Measurements from ENCODE around the gene BET1L.

The BET1L gene

DNA sequence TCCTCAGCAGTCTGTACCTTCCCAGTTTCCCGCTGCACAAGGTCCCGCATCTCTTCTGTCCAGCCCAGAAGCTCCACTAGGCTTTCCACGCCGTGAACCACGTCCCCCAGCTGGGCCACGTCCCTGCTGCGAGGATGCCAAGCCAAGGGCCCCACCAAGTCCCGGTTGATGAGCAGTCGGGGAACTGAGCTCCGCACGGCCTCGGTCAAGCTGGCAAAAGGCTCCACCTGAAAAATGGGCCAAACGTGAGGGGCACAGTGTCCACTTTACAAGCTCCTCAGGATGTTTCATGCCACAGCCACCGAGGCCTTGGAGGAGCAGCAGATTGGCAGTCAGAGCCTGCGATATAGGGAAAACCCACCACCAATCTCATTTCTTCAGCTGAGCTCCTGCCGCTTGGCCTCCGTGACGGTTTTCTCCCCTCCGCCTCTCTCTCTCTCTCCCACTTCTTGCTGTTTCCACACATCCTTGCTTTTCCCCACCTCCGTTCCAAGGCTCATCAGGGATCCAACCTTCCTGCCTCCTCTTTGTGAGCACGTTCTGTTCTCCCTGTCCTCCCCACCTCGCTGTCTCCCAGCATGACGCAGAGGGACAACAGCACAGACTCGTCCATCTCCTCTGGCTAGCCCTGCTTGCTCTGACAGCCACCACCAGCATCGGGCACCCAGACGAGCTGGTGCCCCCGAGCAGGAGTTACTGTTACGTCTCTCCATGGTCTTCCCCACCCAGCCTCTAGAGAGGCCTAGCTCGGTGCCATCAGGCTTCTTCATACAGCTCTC is 11.8 kb upstream of the BET1L start:
- DNase-seq (ENCODE audit: low read depth in 1 of 2, low spot score in 1 of 2): no peak
- TF ChIP-seq GABPA (IDR thresholded peaks at IDR 0.05; ENCODE audit: low read depth) (no peak), POLR2AphosphoS5 (IDR thresholded peaks at IDR 0.05; ENCODE audit: low read depth) (no peak), SPI1 (IDR thresholded peaks at IDR 0.05; ENCODE audit: borderline replicate concordance, low read depth) (no peak)
- TF ChIP-seq, protein P1, sequence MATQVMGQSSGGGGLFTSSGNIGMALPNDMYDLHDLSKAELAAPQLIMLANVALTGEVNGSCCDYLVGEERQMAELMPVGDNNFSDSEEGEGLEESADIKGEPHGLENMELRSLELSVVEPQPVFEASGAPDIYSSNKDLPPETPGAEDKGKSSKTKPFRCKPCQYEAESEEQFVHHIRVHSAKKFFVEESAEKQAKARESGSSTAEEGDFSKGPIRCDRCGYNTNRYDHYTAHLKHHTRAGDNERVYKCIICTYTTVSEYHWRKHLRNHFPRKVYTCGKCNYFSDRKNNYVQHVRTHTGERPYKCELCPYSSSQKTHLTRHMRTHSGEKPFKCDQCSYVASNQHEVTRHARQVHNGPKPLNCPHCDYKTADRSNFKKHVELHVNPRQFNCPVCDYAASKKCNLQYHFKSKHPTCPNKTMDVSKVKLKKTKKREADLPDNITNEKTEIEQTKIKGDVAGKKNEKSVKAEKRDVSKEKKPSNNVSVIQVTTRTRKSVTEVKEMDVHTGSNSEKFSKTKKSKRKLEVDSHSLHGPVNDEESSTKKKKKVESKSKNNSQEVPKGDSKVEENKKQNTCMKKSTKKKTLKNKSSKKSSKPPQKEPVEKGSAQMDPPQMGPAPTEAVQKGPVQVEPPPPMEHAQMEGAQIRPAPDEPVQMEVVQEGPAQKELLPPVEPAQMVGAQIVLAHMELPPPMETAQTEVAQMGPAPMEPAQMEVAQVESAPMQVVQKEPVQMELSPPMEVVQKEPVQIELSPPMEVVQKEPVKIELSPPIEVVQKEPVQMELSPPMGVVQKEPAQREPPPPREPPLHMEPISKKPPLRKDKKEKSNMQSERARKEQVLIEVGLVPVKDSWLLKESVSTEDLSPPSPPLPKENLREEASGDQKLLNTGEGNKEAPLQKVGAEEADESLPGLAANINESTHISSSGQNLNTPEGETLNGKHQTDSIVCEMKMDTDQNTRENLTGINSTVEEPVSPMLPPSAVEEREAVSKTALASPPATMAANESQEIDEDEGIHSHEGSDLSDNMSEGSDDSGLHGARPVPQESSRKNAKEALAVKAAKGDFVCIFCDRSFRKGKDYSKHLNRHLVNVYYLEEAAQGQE (IDR thresholded peaks at IDR 0.05; ENCODE audit: insufficient replicate concordance, low read depth): no peak
- TF ChIP-seq, protein P2, sequence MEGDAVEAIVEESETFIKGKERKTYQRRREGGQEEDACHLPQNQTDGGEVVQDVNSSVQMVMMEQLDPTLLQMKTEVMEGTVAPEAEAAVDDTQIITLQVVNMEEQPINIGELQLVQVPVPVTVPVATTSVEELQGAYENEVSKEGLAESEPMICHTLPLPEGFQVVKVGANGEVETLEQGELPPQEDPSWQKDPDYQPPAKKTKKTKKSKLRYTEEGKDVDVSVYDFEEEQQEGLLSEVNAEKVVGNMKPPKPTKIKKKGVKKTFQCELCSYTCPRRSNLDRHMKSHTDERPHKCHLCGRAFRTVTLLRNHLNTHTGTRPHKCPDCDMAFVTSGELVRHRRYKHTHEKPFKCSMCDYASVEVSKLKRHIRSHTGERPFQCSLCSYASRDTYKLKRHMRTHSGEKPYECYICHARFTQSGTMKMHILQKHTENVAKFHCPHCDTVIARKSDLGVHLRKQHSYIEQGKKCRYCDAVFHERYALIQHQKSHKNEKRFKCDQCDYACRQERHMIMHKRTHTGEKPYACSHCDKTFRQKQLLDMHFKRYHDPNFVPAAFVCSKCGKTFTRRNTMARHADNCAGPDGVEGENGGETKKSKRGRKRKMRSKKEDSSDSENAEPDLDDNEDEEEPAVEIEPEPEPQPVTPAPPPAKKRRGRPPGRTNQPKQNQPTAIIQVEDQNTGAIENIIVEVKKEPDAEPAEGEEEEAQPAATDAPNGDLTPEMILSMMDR (IDR thresholded peaks at IDR 0.05; ENCODE audit: insufficient read depth, low read length): no peak
- Histone ChIP-seq H3K4me3 (replicated peaks; ENCODE audit: insufficient read depth, low read length) (no peak overlapping the region), H3K27me3 (ENCODE audit: insufficient read depth, poor library complexity, severe bottlenecking) (no peaks in the 10 kb centered on the region), H3K27ac (replicated peaks) (no peak overlapping the region)

DNA sequence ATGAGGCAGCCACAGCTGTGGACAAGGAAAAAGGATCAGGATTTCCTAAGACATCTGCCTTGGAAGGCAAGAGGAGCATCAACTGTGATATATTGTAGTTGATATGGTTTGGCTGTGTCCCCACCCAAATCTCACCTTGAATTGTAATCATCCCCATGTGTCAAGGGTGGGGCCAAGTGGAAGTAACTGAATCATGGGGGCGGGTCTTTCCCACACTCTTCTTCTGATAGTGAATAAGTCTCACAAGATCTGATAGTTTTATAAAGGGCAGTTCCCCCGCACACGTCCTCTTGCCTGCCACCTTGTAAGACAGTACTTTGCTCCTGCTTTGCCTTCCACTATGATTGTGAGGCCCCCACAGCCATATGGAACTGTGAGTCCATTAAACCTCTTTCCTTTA is 10.5 kb upstream of the BET1L start:
- no peak overlapping the region for H3K27ac ChIP-seq (replicated peaks)
- H3K27me3 ChIP-seq (ENCODE audit: insufficient read depth, poor library complexity, severe bottlenecking): no peaks in the 10 kb centered on the region
- no peak for DNase-seq (ENCODE audit: low read depth in 1 of 2, low spot score in 1 of 2)
- no peak overlapping the region for H3K4me3 ChIP-seq (replicated peaks; ENCODE audit: insufficient read depth, low read length)
- no peak for TF ChIP-seq GABPA (IDR thresholded peaks at IDR 0.05; ENCODE audit: low read depth)
- TF ChIP-seq, protein P1 (IDR thresholded peaks at IDR 0.05; ENCODE audit: insufficient replicate concordance, low read depth): no peak
- TF ChIP-seq, protein P2 (IDR thresholded peaks at IDR 0.05; ENCODE audit: insufficient read depth, low read length): no peak
- no peak for TF ChIP-seq SPI1 (IDR thresholded peaks at IDR 0.05; ENCODE audit: borderline replicate concordance, low read depth)
- TF ChIP-seq POLR2AphosphoS5 (IDR thresholded peaks at IDR 0.05; ENCODE audit: low read depth): no peak

DNA sequence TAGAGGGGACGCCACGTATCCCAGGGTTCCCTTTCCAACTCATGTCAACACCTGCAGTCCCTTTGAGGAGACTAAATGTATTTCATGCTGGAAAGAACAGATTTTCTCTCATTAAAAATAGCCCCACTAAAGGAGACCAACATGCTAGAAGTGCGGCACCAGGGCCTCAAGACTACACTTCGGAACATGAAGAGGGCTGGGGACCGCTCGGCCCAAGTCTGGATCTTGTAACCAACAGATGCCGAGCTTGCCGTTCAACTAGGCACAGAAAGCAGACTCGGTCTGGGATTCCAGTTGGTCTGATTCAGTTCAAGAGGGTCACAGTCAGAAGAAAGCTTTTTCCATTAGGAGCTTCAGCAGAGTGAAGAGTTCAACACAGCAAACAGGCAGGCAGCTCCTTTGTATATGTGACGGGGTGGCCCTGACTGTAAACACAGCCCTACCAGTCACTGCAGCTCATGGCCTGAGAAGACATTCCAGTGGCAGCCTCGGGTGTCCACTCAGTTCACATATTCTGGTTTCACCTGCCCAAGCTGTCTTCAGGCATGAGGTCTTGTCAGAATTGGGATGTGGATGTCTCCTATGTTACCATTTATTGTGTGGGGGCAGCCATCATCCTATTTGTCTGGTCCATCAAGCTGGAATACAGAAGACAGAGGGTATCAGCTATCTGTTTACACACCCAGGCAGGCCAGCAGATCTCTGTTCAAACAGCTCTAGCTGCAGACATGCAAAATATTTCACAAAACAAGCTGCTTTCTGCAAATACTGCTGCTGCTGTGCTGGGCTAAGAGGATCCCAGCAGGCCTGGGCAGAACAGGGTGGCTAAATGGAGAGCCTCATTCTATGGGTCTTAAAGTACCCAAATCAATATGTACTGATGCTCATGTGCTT is 9.1 kb upstream of the BET1L start:
- no peak for DNase-seq (ENCODE audit: low read depth in 1 of 2, low spot score in 1 of 2)

More for the DNA sequence above, 9.1 kb upstream of the BET1L start:
- Histone ChIP-seq H3K4me3 (replicated peaks; ENCODE audit: insufficient read depth, low read length) (no peak overlapping the region), H3K27ac (replicated peaks) (no peak overlapping the region), H3K27me3 (ENCODE audit: insufficient read depth, poor library complexity, severe bottlenecking) (no peaks in the 10 kb centered on the region)
- TF ChIP-seq, protein P1 (IDR thresholded peaks at IDR 0.05; ENCODE audit: insufficient replicate concordance, low read depth): no peak
- no peak for TF ChIP-seq SPI1 (IDR thresholded peaks at IDR 0.05; ENCODE audit: borderline replicate concordance, low read depth)
- no peak for TF ChIP-seq GABPA (IDR thresholded peaks at IDR 0.05; ENCODE audit: low read depth)
- no peak for TF ChIP-seq POLR2AphosphoS5 (IDR thresholded peaks at IDR 0.05; ENCODE audit: low read depth)
- TF ChIP-seq, protein P2 (IDR thresholded peaks at IDR 0.05; ENCODE audit: insufficient read depth, low read length): no peak
